Measurements from ENCODE around the gene ANTXRL. TPM values are rescaled to one million over a fixed set of nuclear protein-coding genes. Genes with fewer than 3 reads are reported as not detected.
"Not testable (repeated sequence)": the region's sequence is repeated elsewhere in the genome, so short reads cannot be mapped to it uniquely, and the experiment has no call there.

Gene ANTXRL
- total RNA-seq, 1 experiment from 2014 or later, result 0.26 TPM

GRCh38 chr10:46247181-46247475 is 39.7 kb upstream of the ANTXRL start:
- ChIA-PET POLR2A (ENCODE audit: unreplicated experiment) (no interaction called here), CTCF (no interaction called here)
- Histone ChIP-seq H4K20me1 (ENCODE audit: insufficient read depth) (no peaks in the 10 kb centered on the region), H2AFZ (no peak overlapping the region), H3K27me3 (ENCODE audit: insufficient read depth, low read depth) (no peaks in the 10 kb centered on the region), H3K79me2 (ENCODE audit: low read depth) (no peaks in the 10 kb centered on the region), H3K4me2 (no peak overlapping the region), H3F3A (ENCODE audit: insufficient read depth, low read depth) (no peaks in the 10 kb centered on the region), H3K36me3 (ENCODE audit: low read depth) (no peaks in the 10 kb centered on the region), H3K4me3 (no peak overlapping the region), H3K27ac (no peak overlapping the region), H3K9me3 (ENCODE audit: insufficient read depth, low read depth) (peaks cover 4% of the 10 kb centered on the region; the same call in 1 of the 2 replicates), H3K9me2 (ENCODE audit: insufficient read depth) (no peaks in the 10 kb centered on the region), H3K4me1 (replicated peaks; ENCODE audit: insufficient read depth) (no peaks in the 10 kb centered on the region)
- intact Hi-C loops (cut with micrococcal nuclease; ENCODE audit: unreplicated experiment), result no loop called here
- no peak for DNase-seq
- BruUV-seq (replicated peaks), result no TSS peak
- TF ChIP-seq CTCF (conservative IDR thresholded peaks at IDR 0.05) (no peak), EZH2 (IDR thresholded peaks at IDR 0.05; ENCODE audit: low read depth) (no peak)

GRCh38 chr10:46247808-46248569 is 38.8 kb upstream of the ANTXRL start:
- Histone ChIP-seq H3K9me3 (ENCODE audit: insufficient read depth, low read depth) (no peaks in the 10 kb centered on the region), H3K4me3 (no peak overlapping the region), H3K4me2 (no peak overlapping the region), H3K4me1 (replicated peaks; ENCODE audit: insufficient read depth) (no peaks in the 10 kb centered on the region), H3K27me3 (ENCODE audit: insufficient read depth, low read depth) (no peaks in the 10 kb centered on the region), H3F3A (ENCODE audit: insufficient read depth, low read depth) (no peaks in the 10 kb centered on the region), H3K79me2 (ENCODE audit: low read depth) (no peaks in the 10 kb centered on the region), H3K36me3 (ENCODE audit: low read depth) (no peaks in the 10 kb centered on the region), H2AFZ (no peak overlapping the region), H4K20me1 (ENCODE audit: insufficient read depth) (no peaks in the 10 kb centered on the region), H3K27ac (no peak overlapping the region), H3K9me2 (ENCODE audit: insufficient read depth) (no peaks in the 10 kb centered on the region)
- BruUV-seq (replicated peaks), result no TSS peak
- ChIA-PET CTCF (no interaction called here), POLR2A (ENCODE audit: unreplicated experiment) (no interaction called here)
- intact Hi-C loops (cut with micrococcal nuclease; ENCODE audit: unreplicated experiment), result no loop called here
- TF ChIP-seq CTCF (conservative IDR thresholded peaks at IDR 0.05) (no peak), EZH2 (IDR thresholded peaks at IDR 0.05; ENCODE audit: low read depth) (no peak)
- no peak for DNase-seq

GRCh38 chr10:46248651-46249146 is 38.1 kb upstream of the ANTXRL start:
- POLR2A ChIA-PET (ENCODE audit: unreplicated experiment), result no interaction called here
- CTCF ChIA-PET, result no interaction called here

GRCh38 chr10:46249617-46250344 is 37.0 kb upstream of the ANTXRL start:
- BruUV-seq (replicated peaks); H3K4me1 ChIP-seq (replicated peaks; ENCODE audit: insufficient read depth); H3K4me2 ChIP-seq; H3K27me3 ChIP-seq (ENCODE audit: insufficient read depth, low read depth); CTCF ChIA-PET; intact Hi-C loops (cut with micrococcal nuclease; ENCODE audit: unreplicated experiment); H2AFZ ChIP-seq; H3K9me2 ChIP-seq (ENCODE audit: insufficient read depth); H3K36me3 ChIP-seq (ENCODE audit: low read depth); H3F3A ChIP-seq (ENCODE audit: insufficient read depth, low read depth); H3K79me2 ChIP-seq (ENCODE audit: low read depth); H3K27ac ChIP-seq; H4K20me1 ChIP-seq (ENCODE audit: insufficient read depth); POLR2A ChIA-PET (ENCODE audit: unreplicated experiment); H3K4me3 ChIP-seq; DNase-seq; H3K9me3 ChIP-seq (ENCODE audit: insufficient read depth, low read depth): not testable (repeated sequence)

More at GRCh38 chr10:46248651-46249146, 38.1 kb upstream of the ANTXRL start:
- H3K9me3 ChIP-seq (ENCODE audit: insufficient read depth, low read depth), result no peaks in the 10 kb centered on the region
- no TSS peak for BruUV-seq (replicated peaks)
- no peaks in the 10 kb centered on the region for H3K36me3 ChIP-seq (ENCODE audit: low read depth)
- no peaks in the 10 kb centered on the region for H3F3A ChIP-seq (ENCODE audit: insufficient read depth, low read depth)
- H3K79me2 ChIP-seq (ENCODE audit: low read depth), result no peaks in the 10 kb centered on the region
- H2AFZ ChIP-seq, result no peak overlapping the region
- TF ChIP-seq CTCF (conservative IDR thresholded peaks at IDR 0.05) (no peak), EZH2 (IDR thresholded peaks at IDR 0.05; ENCODE audit: low read depth) (no peak)
- intact Hi-C loops (cut with micrococcal nuclease; ENCODE audit: unreplicated experiment), result no loop called here
- no peaks in the 10 kb centered on the region for H3K4me1 ChIP-seq (replicated peaks; ENCODE audit: insufficient read depth)
- H3K27ac ChIP-seq, result no peak overlapping the region
- no peak overlapping the region for H3K4me3 ChIP-seq
- no peaks in the 10 kb centered on the region for H4K20me1 ChIP-seq (ENCODE audit: insufficient read depth)
- no peaks in the 10 kb centered on the region for H3K9me2 ChIP-seq (ENCODE audit: insufficient read depth)
- H3K27me3 ChIP-seq (ENCODE audit: insufficient read depth, low read depth), result no peaks in the 10 kb centered on the region
- H3K4me2 ChIP-seq, result no peak overlapping the region
- DNase-seq, result no peak
